Osteocyte (in vitro differentiated cells): Measurements from ENCODE around the gene SDC4. TPM values are rescaled to one million over a fixed set of nuclear protein-coding genes. Genes with fewer than 3 reads are reported as not detected.

Experiments
- DNase-seq: peaks from one replicate; pipeline ENCODE4 v3.0.0; 2021; ENCODE audit warnings: mixed read lengths; ENCODE audit not compliant: unreplicated experiment; ENCODE audit errors: extremely low spot score
- H3K27ac Mint-ChIP-seq: one replicate; pipeline ENCODE4 v1.8.0; 2021; ENCODE audit warnings: mild to moderate bottlenecking, mixed read lengths; ENCODE audit not compliant: unreplicated experiment
- H3K27me3 Mint-ChIP-seq: one replicate; pipeline ENCODE4 v1.8.0; 2021; ENCODE audit warnings: mixed read lengths; ENCODE audit not compliant: unreplicated experiment
- H3K36me3 Mint-ChIP-seq: one replicate; pipeline ENCODE4 v1.8.0; 2021; ENCODE audit warnings: mixed read lengths; ENCODE audit not compliant: unreplicated experiment
- H3K4me1 Mint-ChIP-seq: one replicate; pipeline ENCODE4 v1.8.0; 2021; ENCODE audit warnings: mixed read lengths; ENCODE audit not compliant: unreplicated experiment
- H3K4me3 Mint-ChIP-seq: one replicate; pipeline ENCODE4 v1.8.0; 2021; ENCODE audit warnings: mild to moderate bottlenecking, moderate library complexity, mixed read lengths; ENCODE audit not compliant: unreplicated experiment
- H3K9me3 Mint-ChIP-seq: one replicate; pipeline ENCODE4 v1.8.0; 2021; ENCODE audit warnings: mixed read lengths; ENCODE audit not compliant: unreplicated experiment
- CTCF ChIP-seq: fragments of 200-600 bp; sonication (generic); IDR thresholded peaks from 2 replicates; pipeline ENCODE4 v1.5.0; 2021; ENCODE audit warnings: antibody characterized with exemption, mild to moderate bottlenecking, moderate library complexity
- total RNA-seq: library from RNA; stranded (reverse); gene quantifications from 2 replicates; pipeline ENCODE4 v1.2.1, GENCODE V29; 2021

SDC4 gene
- total RNA-seq, 1 donor from 2014 or later = 31.5 TPM

GRCh38 chr20:45329497-45330319 is 18.5 kb downstream of the SDC4 start:
- H3K27ac Mint-ChIP-seq = no peak overlapping the region
- DNase-seq = no peak
- H3K9me3 Mint-ChIP-seq = no peaks in the 10 kb centered on the region
- H3K4me3 Mint-ChIP-seq = no peak overlapping the region
- no peaks in the 10 kb centered on the region for H3K27me3 Mint-ChIP-seq
- H3K36me3 Mint-ChIP-seq = peaks cover 9% of the 10 kb centered on the region
- H3K4me1 Mint-ChIP-seq = no peaks in the 10 kb centered on the region
- TF ChIP-seq CTCF = no peak

GRCh38 chr20:45328451-45328850 is 19.8 kb downstream of the SDC4 start:
- Mint-ChIP-seq H3K27me3 (no peaks in the 10 kb centered on the region), H3K27ac (no peak overlapping the region), H3K36me3 (peaks cover 9% of the 10 kb centered on the region), H3K4me1 (no peaks in the 10 kb centered on the region), H3K9me3 (no peaks in the 10 kb centered on the region), H3K4me3 (no peak overlapping the region)
- no peak for TF ChIP-seq CTCF
- no peak for DNase-seq

GRCh38 chr20:45325371-45325770 is 22.9 kb downstream of the SDC4 start:
- Mint-ChIP-seq H3K36me3 (peaks cover 8% of the 10 kb centered on the region), H3K9me3 (no peaks in the 10 kb centered on the region), H3K27me3 (no peaks in the 10 kb centered on the region), H3K27ac (no peak overlapping the region), H3K4me1 (no peaks in the 10 kb centered on the region), H3K4me3 (no peak overlapping the region)
- no peak for TF ChIP-seq CTCF
- DNase-seq = no peak

- no peak for DNase-seq
- Mint-ChIP-seq H3K27ac (no peak overlapping the region), H3K36me3 (peaks cover 4% of the 10 kb centered on the region), H3K27me3 (no peaks in the 10 kb centered on the region), H3K4me3 (no peak overlapping the region), H3K9me3 (no peaks in the 10 kb centered on the region), H3K4me1 (peaks cover 4% of the 10 kb centered on the region)
- TF ChIP-seq CTCF = no peak
Observed at GRCh38 chr20:45323731-45324130, 24.5 kb downstream of the SDC4 start.

- Mint-ChIP-seq H3K36me3 (peaks cover 4% of the 10 kb centered on the region), H3K27ac (no peak overlapping the region), H3K27me3 (no peaks in the 10 kb centered on the region), H3K4me3 (no peak overlapping the region), H3K4me1 (peaks cover 4% of the 10 kb centered on the region), H3K9me3 (no peaks in the 10 kb centered on the region)
- no peak for DNase-seq
- TF ChIP-seq CTCF = peak; percentile 43
Observed at GRCh38 chr20:45322952-45323383, 25.3 kb downstream of the SDC4 start.
